Activated naive CD8-positive, alpha-beta T cell treated with anti-CD3 and anti-CD28 coated beads, Interleukin-2, amount 50 U/mL, for 24 hours (primary cell): Measurements from ENCODE around the gene SMLR1.

Source experiments
- ATAC-seq: fragments of 150-1000 bp; cut with Tn5 transposase; one replicate; pipeline ENCODE4 v1.10.0; 2021
- DNase-seq: peaks from one replicate; pipeline ENCODE4 v3.0.0; 2021
- H3K27ac Mint-ChIP-seq: one replicate; pipeline ENCODE4 v1.8.0; 2021; ENCODE audit warnings: mild to moderate bottlenecking, mixed read lengths
- H3K27me3 Mint-ChIP-seq: one replicate; pipeline ENCODE4 v1.8.0; 2021; ENCODE audit warnings: mixed read lengths
- H3K36me3 Mint-ChIP-seq: one replicate; pipeline ENCODE4 v1.8.0; 2021; ENCODE audit warnings: low read depth, mixed read lengths
- H3K4me1 Mint-ChIP-seq: one replicate; pipeline ENCODE4 v1.8.0; 2021; ENCODE audit warnings: mixed read lengths
- H3K4me3 Mint-ChIP-seq: one replicate; pipeline ENCODE4 v1.8.0; 2021; ENCODE audit warnings: mild to moderate bottlenecking, moderate library complexity, mixed read lengths
- H3K9me3 Mint-ChIP-seq: one replicate; pipeline ENCODE4 v1.8.0; 2021; ENCODE audit warnings: mixed read lengths

The SMLR1 gene

GRCh38 chr6:130810307-130811030 is 16.7 kb upstream of the SMLR1 start:
- ATAC-seq (no peak), DNase-seq (no peak)
- H3K4me3 Mint-ChIP-seq: no peak overlapping the region
- H3K27ac Mint-ChIP-seq: no peak overlapping the region
- no peaks in the 10 kb centered on the region for H3K36me3 Mint-ChIP-seq
- no peaks in the 10 kb centered on the region for H3K9me3 Mint-ChIP-seq
- H3K4me1 Mint-ChIP-seq: no peaks in the 10 kb centered on the region
- H3K27me3 Mint-ChIP-seq: peaks cover 4% of the 10 kb centered on the region

GRCh38 chr6:130811932-130812331 is 15.3 kb upstream of the SMLR1 start:
- Mint-ChIP-seq H3K36me3 (no peaks in the 10 kb centered on the region), H3K4me3 (no peak overlapping the region), H3K4me1 (no peaks in the 10 kb centered on the region), H3K27me3 (no peaks in the 10 kb centered on the region), H3K27ac (no peak overlapping the region), H3K9me3 (no peaks in the 10 kb centered on the region)
- ATAC-seq (no peak), DNase-seq (no peak)

GRCh38 chr6:130814506-130814905 is 12.7 kb upstream of the SMLR1 start:
- no peaks in the 10 kb centered on the region for H3K36me3 Mint-ChIP-seq
- no peak overlapping the region for H3K4me3 Mint-ChIP-seq
- DNase-seq (no peak), ATAC-seq (no peak)
- H3K4me1 Mint-ChIP-seq: no peaks in the 10 kb centered on the region
- H3K27me3 Mint-ChIP-seq: no peaks in the 10 kb centered on the region
- no peaks in the 10 kb centered on the region for H3K9me3 Mint-ChIP-seq
- no peak overlapping the region for H3K27ac Mint-ChIP-seq

GRCh38 chr6:130815200-130816071 is 11.8 kb upstream of the SMLR1 start:
- DNase-seq (no peak), ATAC-seq (no peak)
- Mint-ChIP-seq H3K27ac (no peak overlapping the region), H3K27me3 (no peaks in the 10 kb centered on the region), H3K36me3 (no peaks in the 10 kb centered on the region), H3K4me3 (no peak overlapping the region), H3K4me1 (no peaks in the 10 kb centered on the region), H3K9me3 (peaks cover 3% of the 10 kb centered on the region)

GRCh38 chr6:130822736-130823135 is 4.5 kb upstream of the SMLR1 start:
- H3K27ac Mint-ChIP-seq: no peak overlapping the region
- DNase-seq (no peak), ATAC-seq (no peak)
- H3K4me1 Mint-ChIP-seq: no peaks in the 10 kb centered on the region
- H3K36me3 Mint-ChIP-seq: no peaks in the 10 kb centered on the region
- H3K4me3 Mint-ChIP-seq: no peak overlapping the region
- H3K9me3 Mint-ChIP-seq: peaks cover 5% of the 10 kb centered on the region
- no peaks in the 10 kb centered on the region for H3K27me3 Mint-ChIP-seq

GRCh38 chr6:130824978-130825694 is 2.1 kb upstream of the SMLR1 start:
- Mint-ChIP-seq H3K9me3 (peaks cover 5% of the 10 kb centered on the region), H3K4me1 (no peaks in the 10 kb centered on the region), H3K4me3 (no peak overlapping the region), H3K27ac (no peak overlapping the region), H3K27me3 (no peaks in the 10 kb centered on the region), H3K36me3 (no peaks in the 10 kb centered on the region)
- ATAC-seq (no peak), DNase-seq (no peak)

GRCh38 chr6:130825772-130826441 is 1.3 kb upstream of the SMLR1 start:
- no peaks in the 10 kb centered on the region for H3K4me1 Mint-ChIP-seq
- ATAC-seq (no peak), DNase-seq (no peak)
- H3K36me3 Mint-ChIP-seq: no peaks in the 10 kb centered on the region
- no peak overlapping the region for H3K4me3 Mint-ChIP-seq
- H3K27me3 Mint-ChIP-seq: no peaks in the 10 kb centered on the region
- no peaks in the 10 kb centered on the region for H3K9me3 Mint-ChIP-seq
- H3K27ac Mint-ChIP-seq: no peak overlapping the region

- Mint-ChIP-seq H3K9me3 (no peaks in the 10 kb centered on the region), H3K4me3 (no peak overlapping the region), H3K27me3 (no peaks in the 10 kb centered on the region), H3K27ac (no peak overlapping the region), H3K36me3 (no peaks in the 10 kb centered on the region), H3K4me1 (no peaks in the 10 kb centered on the region)
- DNase-seq (no peak), ATAC-seq (no peak)
These were observed 562 bp upstream of the SMLR1 start for GRCh38 chr6:130826442-130827246.

GRCh38 chr6:130829333-130829910 is 2.2 kb downstream of the SMLR1 start:
- H3K27me3 Mint-ChIP-seq: no peaks in the 10 kb centered on the region
- H3K36me3 Mint-ChIP-seq: no peaks in the 10 kb centered on the region
- H3K4me1 Mint-ChIP-seq: no peaks in the 10 kb centered on the region
- no peaks in the 10 kb centered on the region for H3K9me3 Mint-ChIP-seq
- ATAC-seq (no peak), DNase-seq (no peak)
- no peak overlapping the region for H3K4me3 Mint-ChIP-seq
- H3K27ac Mint-ChIP-seq: no peak overlapping the region

GRCh38 chr6:130831607-130832006 is 4.4 kb downstream of the SMLR1 start:
- H3K4me1 Mint-ChIP-seq: no peaks in the 10 kb centered on the region
- no peak for DNase-seq
- no peak overlapping the region for H3K4me3 Mint-ChIP-seq
- H3K9me3 Mint-ChIP-seq: no peaks in the 10 kb centered on the region
- ATAC-seq: no peak
- no peak overlapping the region for H3K27ac Mint-ChIP-seq
- no peaks in the 10 kb centered on the region for H3K36me3 Mint-ChIP-seq
- no peaks in the 10 kb centered on the region for H3K27me3 Mint-ChIP-seq

GRCh38 chr6:130833569-130833968 is 6.4 kb downstream of the SMLR1 start:
- no peaks in the 10 kb centered on the region for H3K36me3 Mint-ChIP-seq

GRCh38 chr6:130834482-130835251 is 7.5 kb downstream of the SMLR1 start:
- DNase-seq (no peak), ATAC-seq (no peak)
- no peaks in the 10 kb centered on the region for H3K9me3 Mint-ChIP-seq
- H3K36me3 Mint-ChIP-seq: no peaks in the 10 kb centered on the region
- H3K27me3 Mint-ChIP-seq: no peaks in the 10 kb centered on the region
- no peak overlapping the region for H3K27ac Mint-ChIP-seq
- H3K4me3 Mint-ChIP-seq: no peak overlapping the region
- no peaks in the 10 kb centered on the region for H3K4me1 Mint-ChIP-seq

More at GRCh38 chr6:130833569-130833968, 6.4 kb downstream of the SMLR1 start:
- DNase-seq (no peak), ATAC-seq (no peak)
- Mint-ChIP-seq H3K4me1 (no peaks in the 10 kb centered on the region), H3K4me3 (no peak overlapping the region), H3K9me3 (no peaks in the 10 kb centered on the region), H3K27me3 (no peaks in the 10 kb centered on the region), H3K27ac (no peak overlapping the region)

- DNase-seq: no peak
- Mint-ChIP-seq H3K4me1 (no peaks in the 10 kb centered on the region), H3K4me3 (no peak overlapping the region), H3K9me3 (no peaks in the 10 kb centered on the region), H3K27me3 (no peaks in the 10 kb centered on the region), H3K27ac (no peak overlapping the region), H3K36me3 (no peaks in the 10 kb centered on the region)
- ATAC-seq: no peak
These were observed 8.9 kb downstream of the SMLR1 start for GRCh38 chr6:130836055-130836640.
